ENCODE measurements around the gene STK38.

Gene STK38

GRCh38 chr6:36563928-36564284 lies 16.6 kb upstream of the STK38 start:
- H3K4ac ChIP-seq (ENCODE audit: low read depth, low read length), result no peak overlapping the region
- no peak overlapping the region for H4K8ac ChIP-seq (ENCODE audit: low read depth, low read length)
- DNase-seq, result no peak
- no peak overlapping the region for H3K4me2 ChIP-seq (ENCODE audit: low read length)
- H3K27ac ChIP-seq (ENCODE audit: low read depth, low read length), result no peak overlapping the region
- peaks cover 0 to 2% of the 10 kb centered on the region in 2 experiments for H3K4me1 ChIP-seq (ENCODE audit: control insufficient read depth in 1 of 2, insufficient read depth in 2 of 2, low read length in 2 of 2)
- no CpG with 5 or more reads among the region's 4 CpGs for WGBS (ENCODE audit: extremely low coverage, insufficient coverage, insufficient read length)
- no peak overlapping the region for H4K91ac ChIP-seq (ENCODE audit: low read depth, low read length)
- H3K4me3 ChIP-seq (ENCODE audit: low read depth, low read length), result no peak overlapping the region
- no peaks in the 10 kb centered on the region for H3K27me3 ChIP-seq (ENCODE audit: insufficient read depth, low read length)
- H2BK5ac ChIP-seq (ENCODE audit: low read depth, low read length, poor library complexity), result no peak overlapping the region
- no peak overlapping the region for H2BK120ac ChIP-seq (ENCODE audit: insufficient read depth, low read length, poor library complexity)
- H3K79me2 ChIP-seq (ENCODE audit: control insufficient read depth, insufficient read depth, low read length, poor library complexity), result no peaks in the 10 kb centered on the region
- H3K9me3 ChIP-seq (ENCODE audit: insufficient read depth, low read depth, low read length), result no peaks in the 10 kb centered on the region
- no peak overlapping the region for H2BK12ac ChIP-seq (ENCODE audit: low read length)
- no peak overlapping the region for H4K12ac ChIP-seq (ENCODE audit: low read depth, low read length)
- no peak overlapping the region for H2AFZ ChIP-seq (ENCODE audit: insufficient read depth, low read length, poor library complexity)
- H3K14ac ChIP-seq (ENCODE audit: low read length), result no peak overlapping the region
- H3K79me1 ChIP-seq (ENCODE audit: low read length), result no peaks in the 10 kb centered on the region
- H3K23ac ChIP-seq (ENCODE audit: low read length), result no peak overlapping the region
- H3K18ac ChIP-seq (ENCODE audit: low read length), result no peak overlapping the region
- H3K36me3 ChIP-seq (ENCODE audit: control insufficient read depth in 1 of 2, insufficient read depth in 2 of 2, low read length in 2 of 2), result no peaks in the 10 kb centered on the region
- H3K9ac ChIP-seq (ENCODE audit: low read length), result no peak overlapping the region
- H2AK5ac ChIP-seq (ENCODE audit: low read length), result no peak overlapping the region

- Histone ChIP-seq H3K36me3 (ENCODE audit: control insufficient read depth in 1 of 2, insufficient read depth in 2 of 2, low read length in 2 of 2) (no peaks in the 10 kb centered on the region), H2AFZ (ENCODE audit: insufficient read depth, low read length, poor library complexity) (no peak overlapping the region), H3K4me1 (ENCODE audit: control insufficient read depth in 1 of 2, insufficient read depth in 2 of 2, low read length in 2 of 2) (peaks cover 0 to 2% of the 10 kb centered on the region in 2 experiments), H3K14ac (ENCODE audit: low read length) (no peak overlapping the region), H4K91ac (ENCODE audit: low read depth, low read length) (no peak overlapping the region), H3K4me2 (ENCODE audit: low read length) (no peak overlapping the region), H3K9me3 (ENCODE audit: insufficient read depth, low read depth, low read length) (no peaks in the 10 kb centered on the region), H3K23ac (ENCODE audit: low read length) (no peak overlapping the region), H2BK12ac (ENCODE audit: low read length) (no peak overlapping the region), H2BK120ac (ENCODE audit: insufficient read depth, low read length, poor library complexity) (no peak overlapping the region), H3K27ac (ENCODE audit: low read depth, low read length) (no peak overlapping the region), H2AK5ac (ENCODE audit: low read length) (no peak overlapping the region), H3K18ac (ENCODE audit: low read length) (no peak overlapping the region), H4K8ac (ENCODE audit: low read depth, low read length) (no peak overlapping the region), H4K12ac (ENCODE audit: low read depth, low read length) (no peak overlapping the region), H2BK5ac (ENCODE audit: low read depth, low read length, poor library complexity) (no peak overlapping the region), H3K79me2 (ENCODE audit: control insufficient read depth, insufficient read depth, low read length, poor library complexity) (no peaks in the 10 kb centered on the region), H3K27me3 (ENCODE audit: insufficient read depth, low read length) (no peaks in the 10 kb centered on the region), H3K4me3 (ENCODE audit: low read depth, low read length) (no peak overlapping the region), H3K4ac (ENCODE audit: low read depth, low read length) (no peak overlapping the region), H3K79me1 (ENCODE audit: low read length) (no peaks in the 10 kb centered on the region), H3K9ac (ENCODE audit: low read length) (no peak overlapping the region)
- DNase-seq, result no peak
- no CpG with 5 or more reads among the region's 3 CpGs for WGBS (ENCODE audit: extremely low coverage, insufficient coverage, insufficient read length)
Observed at GRCh38 chr6:36563237-36563927, 16.1 kb upstream of the STK38 start.

GRCh38 chr6:36560822-36561221 lies 13.5 kb upstream of the STK38 start:
- Histone ChIP-seq H4K91ac (ENCODE audit: low read depth, low read length) (no peak overlapping the region), H3K4me1 (ENCODE audit: control insufficient read depth in 1 of 2, insufficient read depth in 2 of 2, low read length in 2 of 2) (no peaks in the 10 kb centered on the region), H3K4ac (ENCODE audit: low read depth, low read length) (no peak overlapping the region), H4K12ac (ENCODE audit: low read depth, low read length) (no peak overlapping the region), H2AFZ (ENCODE audit: insufficient read depth, low read length, poor library complexity) (no peak overlapping the region), H3K4me2 (ENCODE audit: low read length) (no peak overlapping the region), H3K79me1 (ENCODE audit: low read length) (no peaks in the 10 kb centered on the region), H3K9me3 (ENCODE audit: insufficient read depth, low read depth, low read length) (no peaks in the 10 kb centered on the region), H3K79me2 (ENCODE audit: control insufficient read depth, insufficient read depth, low read length, poor library complexity) (no peaks in the 10 kb centered on the region), H2BK12ac (ENCODE audit: low read length) (no peak overlapping the region), H3K18ac (ENCODE audit: low read length) (no peak overlapping the region), H3K9ac (ENCODE audit: low read length) (no peak overlapping the region), H2BK120ac (ENCODE audit: insufficient read depth, low read length, poor library complexity) (no peak overlapping the region), H3K27ac (ENCODE audit: low read depth, low read length) (no peak overlapping the region), H3K4me3 (ENCODE audit: low read depth, low read length) (no peak overlapping the region), H3K14ac (ENCODE audit: low read length) (no peak overlapping the region), H3K23ac (ENCODE audit: low read length) (no peak overlapping the region), H2BK5ac (ENCODE audit: low read depth, low read length, poor library complexity) (no peak overlapping the region), H3K27me3 (ENCODE audit: insufficient read depth, low read length) (no peaks in the 10 kb centered on the region), H2AK5ac (ENCODE audit: low read length) (no peak overlapping the region), H4K8ac (ENCODE audit: low read depth, low read length) (no peak overlapping the region), H3K36me3 (ENCODE audit: control insufficient read depth in 1 of 2, insufficient read depth in 2 of 2, low read length in 2 of 2) (no peaks in the 10 kb centered on the region)
- DNase-seq, result no peak
- no CpG with 5 or more reads among the region's 4 CpGs for WGBS (ENCODE audit: extremely low coverage, insufficient coverage, insufficient read length)

- Histone ChIP-seq H3K79me2 (ENCODE audit: control insufficient read depth, insufficient read depth, low read length, poor library complexity) (no peaks in the 10 kb centered on the region), H3K14ac (ENCODE audit: low read length) (no peak overlapping the region), H3K27me3 (ENCODE audit: insufficient read depth, low read length) (no peaks in the 10 kb centered on the region), H3K4me2 (ENCODE audit: low read length) (no peak overlapping the region), H3K4ac (ENCODE audit: low read depth, low read length) (no peak overlapping the region), H4K12ac (ENCODE audit: low read depth, low read length) (no peak overlapping the region), H3K4me3 (ENCODE audit: low read depth, low read length) (no peak overlapping the region), H2BK5ac (ENCODE audit: low read depth, low read length, poor library complexity) (no peak overlapping the region), H3K23ac (ENCODE audit: low read length) (no peak overlapping the region), H2AFZ (ENCODE audit: insufficient read depth, low read length, poor library complexity) (no peak overlapping the region), H3K79me1 (ENCODE audit: low read length) (no peaks in the 10 kb centered on the region), H3K9me3 (ENCODE audit: insufficient read depth, low read depth, low read length) (no peaks in the 10 kb centered on the region), H2AK5ac (ENCODE audit: low read length) (no peak overlapping the region), H3K36me3 (ENCODE audit: control insufficient read depth in 1 of 2, insufficient read depth in 2 of 2, low read length in 2 of 2) (no peaks in the 10 kb centered on the region), H2BK120ac (ENCODE audit: insufficient read depth, low read length, poor library complexity) (no peak overlapping the region), H4K91ac (ENCODE audit: low read depth, low read length) (no peak overlapping the region), H4K8ac (ENCODE audit: low read depth, low read length) (no peak overlapping the region), H2BK12ac (ENCODE audit: low read length) (no peak overlapping the region), H3K4me1 (ENCODE audit: control insufficient read depth in 1 of 2, insufficient read depth in 2 of 2, low read length in 2 of 2) (no peaks in the 10 kb centered on the region), H3K18ac (ENCODE audit: low read length) (no peak overlapping the region), H3K9ac (ENCODE audit: low read length) (no peak overlapping the region), H3K27ac (ENCODE audit: low read depth, low read length) (no peak overlapping the region)
- DNase-seq, result no peak
- no CpG with 5 or more reads among the region's 7 CpGs for WGBS (ENCODE audit: extremely low coverage, insufficient coverage, insufficient read length)
Observed at GRCh38 chr6:36559011-36559793, 11.9 kb upstream of the STK38 start.

All from trophoblast cell (in vitro differentiated cells and primary cell).